ENCODE measurements around the gene ZNF593. TPM values are rescaled to one million over a fixed set of nuclear protein-coding genes. Genes with fewer than 3 reads are reported as not detected.

ZNF593 gene
- total and polyA plus RNA-seq, 2 of the 13 experiments (the other 11 are each of a cell fraction or from before 2014, with no cell fraction given) = 37.3 to 55.8 TPM

DNA sequence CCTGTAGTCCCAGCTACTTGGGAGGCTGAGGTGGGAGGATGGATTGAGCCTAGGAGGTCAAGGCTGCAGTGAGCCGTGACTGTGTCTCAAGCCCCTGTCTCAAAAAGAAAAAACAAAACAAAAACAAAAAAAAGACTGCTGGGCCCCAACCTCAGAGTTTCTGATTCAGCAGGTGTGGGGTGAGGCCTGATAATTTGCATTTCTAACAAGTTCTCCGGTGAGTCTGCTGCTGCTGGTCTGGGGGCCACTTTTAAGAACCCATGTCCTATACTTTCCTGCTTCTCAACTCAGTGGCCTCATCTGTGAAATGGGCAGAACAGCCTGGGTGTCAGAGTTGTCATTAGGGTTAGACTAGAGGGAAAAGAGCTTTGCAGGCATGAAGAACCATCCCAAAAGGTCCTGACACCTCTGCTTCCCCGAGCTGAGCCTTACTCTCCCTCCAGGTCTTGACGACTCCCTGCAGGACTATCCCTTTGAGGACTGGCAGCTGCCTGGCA is 10.3 kb downstream of the ZNF593 start:
- Histone ChIP-seq H3K4me1 (ENCODE audit: insufficient read depth, low read length) (peaks cover 24% of the 10 kb centered on the region), H3K27me3 (ENCODE audit: control insufficient read depth in 1 of 2, insufficient read depth in 2 of 2, low read length in 2 of 2) (no peaks in the 10 kb centered on the region), H3K4me3 (replicated peaks in 1 of 3; ENCODE audit: insufficient read depth in 1 of 3, low read depth in 2 of 3, low read length in 3 of 3) (no peak overlapping the region), H3K27ac (ENCODE audit: extremely low read length, insufficient read depth, low read length) (no peak overlapping the region), H3K9me3 (ENCODE audit: low read length) (no peaks in the 10 kb centered on the region), H3K4me2 (ENCODE audit: low read depth, low read length) (no peak overlapping the region), H4K20me1 (ENCODE audit: insufficient read depth, low read length) (no peaks in the 10 kb centered on the region), H3K79me2 (ENCODE audit: insufficient read depth, low read length) (no peaks in the 10 kb centered on the region), H3K9ac (ENCODE audit: insufficient read depth, low read depth, low read length) (no peak overlapping the region), H2AFZ (ENCODE audit: low read length) (no peak overlapping the region), H3K36me3 (replicated peaks in 1 of 2; ENCODE audit: control insufficient read depth in 1 of 2, insufficient read depth in 2 of 2, low read length in 2 of 2) (peaks cover 0 to 2% of the 10 kb centered on the region in 2 experiments; a peak in 2 of 5 replicates)
- TF ChIP-seq HES4 (CRISPR knock-in tag; IDR thresholded peaks at IDR 0.05; ENCODE audit: borderline replicate concordance) (no peak), ZNF629 (CRISPR knock-in tag; conservative IDR thresholded peaks at IDR 0.05) (peak; percentile 60)
- in situ Hi-C loops (cut with HindIII; ENCODE audit: extremely low pct_ligation_motif_present, low pct_unique_long_range_greater_than_20kb) = no loop called here
- WGBS (ENCODE audit: low lambda C conversion rate) = 47% methylated on average over 4 of the region's 4 CpGs
- no peak for DNase-seq (ENCODE audit: low spot score)
- ATAC-seq = no peak
- ChIA-PET POLR2A (no interaction called here), CTCF (ENCODE audit: low intra/inter-chr PET ratio, low total read pairs) (no interaction called here)
- intact Hi-C loops (cut with micrococcal nuclease; ENCODE audit: unreplicated experiment) = no loop called here
- BruUV-seq (replicated peaks) = no TSS peak
- no peak for FAIRE-seq

DNA sequence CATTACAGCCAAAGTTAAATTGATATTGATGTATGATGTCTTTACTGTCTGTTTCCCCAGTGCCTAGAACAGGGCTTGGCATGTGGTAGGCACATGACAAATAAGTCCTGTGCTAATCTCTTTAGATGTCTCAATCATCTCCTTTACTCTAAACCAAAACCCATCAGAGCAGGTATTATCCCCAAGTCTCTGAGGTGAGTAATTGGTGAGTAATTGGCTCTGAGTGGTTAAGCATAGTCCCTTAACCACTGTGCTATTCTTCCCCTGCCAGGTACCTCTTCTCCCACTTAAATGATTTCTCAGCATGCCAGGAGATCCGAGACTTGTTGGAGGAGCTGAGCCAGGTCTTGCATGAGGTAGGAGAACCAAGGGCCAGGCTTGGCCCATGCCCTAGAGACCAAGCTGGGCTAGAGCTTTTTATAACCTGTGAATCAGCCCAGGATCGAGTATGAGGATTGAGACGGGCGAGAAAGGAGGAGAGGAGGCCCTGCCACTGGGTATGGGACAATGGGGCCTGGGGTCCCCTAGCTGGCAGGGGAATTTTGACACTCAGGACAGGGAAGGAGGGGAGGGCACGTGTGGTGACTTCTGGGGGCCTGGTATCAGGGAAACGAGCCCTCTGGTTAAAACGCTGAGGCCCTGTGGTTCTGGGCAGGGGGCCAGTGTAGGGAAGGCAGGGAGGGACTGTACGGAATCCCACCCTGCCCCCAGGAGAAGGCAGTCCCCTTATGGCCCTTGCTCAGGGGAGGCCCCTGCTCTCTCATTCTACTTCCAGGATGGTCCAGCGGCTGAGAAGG is 12.1 kb downstream of the ZNF593 start:
- Histone ChIP-seq H2AFZ (ENCODE audit: low read length) (no peak overlapping the region), H3K27me3 (ENCODE audit: control insufficient read depth in 1 of 2, insufficient read depth in 2 of 2, low read length in 2 of 2) (no peaks in the 10 kb centered on the region), H3K4me2 (ENCODE audit: low read depth, low read length) (no peak overlapping the region), H3K27ac (ENCODE audit: extremely low read length, insufficient read depth, low read length) (no peak overlapping the region), H4K20me1 (ENCODE audit: insufficient read depth, low read length) (no peaks in the 10 kb centered on the region), H3K9me3 (ENCODE audit: low read length) (no peaks in the 10 kb centered on the region), H3K36me3 (replicated peaks in 1 of 2; ENCODE audit: control insufficient read depth in 1 of 2, insufficient read depth in 2 of 2, low read length in 2 of 2) (peaks cover 0 to 2% of the 10 kb centered on the region in 2 experiments; a peak in 2 of 5 replicates), H3K79me2 (ENCODE audit: insufficient read depth, low read length) (no peaks in the 10 kb centered on the region), H3K9ac (ENCODE audit: insufficient read depth, low read depth, low read length) (no peak overlapping the region), H3K4me3 (replicated peaks in 1 of 3; ENCODE audit: insufficient read depth in 1 of 3, low read depth in 2 of 3, low read length in 3 of 3) (no peak overlapping the region), H3K4me1 (ENCODE audit: insufficient read depth, low read length) (peaks cover 22% of the 10 kb centered on the region)
- DNase-seq (ENCODE audit: low spot score) = no peak
- in situ Hi-C loops (cut with HindIII; ENCODE audit: extremely low pct_ligation_motif_present, low pct_unique_long_range_greater_than_20kb) (no loop called here), intact Hi-C loops (cut with micrococcal nuclease; ENCODE audit: unreplicated experiment) (no loop called here)
- BruUV-seq (replicated peaks) = no TSS peak
- TF ChIP-seq PHF8 (CRISPR knock-in tag; IDR thresholded peaks at IDR 0.05) (no peak), ZSCAN31 (CRISPR knock-in tag; IDR thresholded peaks at IDR 0.05; ENCODE audit: low read depth) (no peak), SNAPC2 (CRISPR knock-in tag; IDR thresholded peaks at IDR 0.05) (no peak), ERF (CRISPR knock-in tag; IDR thresholded peaks at IDR 0.05) (no peak), RFXAP (CRISPR knock-in tag; IDR thresholded peaks at IDR 0.05; ENCODE audit: borderline replicate concordance) (no peak)
- TF ChIP-seq, protein P1, sequence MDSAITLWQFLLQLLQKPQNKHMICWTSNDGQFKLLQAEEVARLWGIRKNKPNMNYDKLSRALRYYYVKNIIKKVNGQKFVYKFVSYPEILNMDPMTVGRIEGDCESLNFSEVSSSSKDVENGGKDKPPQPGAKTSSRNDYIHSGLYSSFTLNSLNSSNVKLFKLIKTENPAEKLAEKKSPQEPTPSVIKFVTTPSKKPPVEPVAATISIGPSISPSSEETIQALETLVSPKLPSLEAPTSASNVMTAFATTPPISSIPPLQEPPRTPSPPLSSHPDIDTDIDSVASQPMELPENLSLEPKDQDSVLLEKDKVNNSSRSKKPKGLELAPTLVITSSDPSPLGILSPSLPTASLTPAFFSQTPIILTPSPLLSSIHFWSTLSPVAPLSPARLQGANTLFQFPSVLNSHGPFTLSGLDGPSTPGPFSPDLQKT (CRISPR knock-in tag; IDR thresholded peaks at IDR 0.05; ENCODE audit: borderline replicate concordance) = no peak
- TF ChIP-seq, protein P2, sequence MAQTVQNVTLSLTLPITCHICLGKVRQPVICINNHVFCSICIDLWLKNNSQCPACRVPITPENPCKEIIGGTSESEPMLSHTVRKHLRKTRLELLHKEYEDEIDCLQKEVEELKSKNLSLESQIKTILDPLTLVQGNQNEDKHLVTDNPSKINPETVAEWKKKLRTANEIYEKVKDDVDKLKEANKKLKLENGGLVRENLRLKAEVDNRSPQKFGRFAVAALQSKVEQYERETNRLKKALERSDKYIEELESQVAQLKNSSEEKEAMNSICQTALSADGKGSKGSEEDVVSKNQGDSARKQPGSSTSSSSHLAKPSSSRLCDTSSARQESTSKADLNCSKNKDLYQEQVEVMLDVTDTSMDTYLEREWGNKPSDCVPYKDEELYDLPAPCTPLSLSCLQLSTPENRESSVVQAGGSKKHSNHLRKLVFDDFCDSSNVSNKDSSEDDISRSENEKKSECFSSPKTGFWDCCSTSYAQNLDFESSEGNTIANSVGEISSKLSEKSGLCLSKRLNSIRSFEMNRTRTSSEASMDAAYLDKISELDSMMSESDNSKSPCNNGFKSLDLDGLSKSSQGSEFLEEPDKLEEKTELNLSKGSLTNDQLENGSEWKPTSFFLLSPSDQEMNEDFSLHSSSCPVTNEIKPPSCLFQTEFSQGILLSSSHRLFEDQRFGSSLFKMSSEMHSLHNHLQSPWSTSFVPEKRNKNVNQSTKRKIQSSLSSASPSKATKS (CRISPR knock-in tag; IDR thresholded peaks at IDR 0.05) = no peak
- 73% methylated on average over 7 of the region's 9 CpGs for WGBS (ENCODE audit: low lambda C conversion rate)
- POLR2A ChIA-PET = no interaction called here
- ATAC-seq = no peak
- FAIRE-seq = no peak
- CTCF ChIA-PET (ENCODE audit: low intra/inter-chr PET ratio, low total read pairs) = no interaction called here
